HCT116 (cell line): ENCODE data around the gene TRPT1.

Source experiments
- CEBPB ChIP-seq: IDR thresholded peaks from 2 replicates; pipeline ENCODE4 v1.6.1; 2012; ENCODE audit warnings: low read depth
- CTCF ChIP-seq, 3 experiments: fragments of 200-600 bp in 1 of 3; sonication (generic) in 1 of 3; IDR thresholded peaks in 2 of 3; conservative IDR thresholded peaks in 1 of 3; 2 replicates each; pipeline ENCODE4 v1.5.1; 2012 to 2017; ENCODE audit warnings: low read depth in 2 of 3, low read length in 2 of 3, antibody characterized with exemption in 1 of 3, borderline replicate concordance in 1 of 3, control low read depth in 1 of 3, mild to moderate bottlenecking in 1 of 3, mixed read lengths in 1 of 3, mixed run types in 1 of 3, moderate library complexity in 1 of 3; ENCODE audit not compliant: insufficient read depth in 1 of 3
- EGR1 ChIP-seq: IDR thresholded peaks from 2 replicates; pipeline ENCODE4 v1.6.1; 2012; ENCODE audit warnings: low read depth
- FOSL1 ChIP-seq: IDR thresholded peaks from 2 replicates; pipeline ENCODE4 v1.6.1; 2012; ENCODE audit warnings: low read depth
- JUND ChIP-seq: IDR thresholded peaks from 2 replicates; pipeline ENCODE4 v1.6.1; 2012
- POLR2AphosphoS5 ChIP-seq: IDR thresholded peaks from 2 replicates; pipeline ENCODE4 v1.6.1; 2011; ENCODE audit warnings: mild to moderate bottlenecking, low read depth, low read length, moderate library complexity
- SIN3A ChIP-seq: IDR thresholded peaks from 2 replicates; pipeline ENCODE4 v1.6.1; 2012; ENCODE audit warnings: low read depth
- TCF7L2 ChIP-seq: IDR thresholded peaks from 2 replicates; pipeline ENCODE4 v1.7.0; 2011; ENCODE audit warnings: borderline replicate concordance, inconsistent platforms; ENCODE audit not compliant: insufficient read depth, insufficient read length; ENCODE audit errors: extremely low read depth
- YY1 ChIP-seq: IDR thresholded peaks from 2 replicates; pipeline ENCODE4 v1.6.1; 2011; ENCODE audit warnings: low read length, low read depth, moderate library complexity, mild to moderate bottlenecking; ENCODE audit not compliant: insufficient replicate concordance; ENCODE audit errors: extremely low read depth
- ZNF274 ChIP-seq: fragments of 200-500 bp; sonication (Bioruptor generic); IDR thresholded peaks from 2 replicates; pipeline ENCODE4 v1.6.1; 2014; ENCODE audit warnings: mild to moderate bottlenecking, low read depth, low read length, inconsistent platforms

GRCh38 chr11:64255135-64256128, 29.4 kb upstream of the TRPT1 start:
- TF ChIP-seq JUND, result no peak
- no peak for TF ChIP-seq CTCF (IDR thresholded peaks at IDR 0.05 in 2 of 3, conservative IDR thresholded peaks at IDR 0.05 in 1 of 3; ENCODE audit: borderline replicate concordance in 1 of 3, insufficient read depth in 1 of 3, low read depth in 2 of 3, low read length in 2 of 3)
- no peak for TF ChIP-seq YY1
- TF ChIP-seq SIN3A, result no peak
- TF ChIP-seq ZNF274, result no peak
- TF ChIP-seq EGR1, result no peak
- TF ChIP-seq POLR2AphosphoS5, result no peak
- TF ChIP-seq TCF7L2, result no peak
- no peak for TF ChIP-seq FOSL1
- TF ChIP-seq CEBPB, result no peak
